Right lobe of liver (tissue), 4 donors: ENCODE data around the gene PDYN.

Experiments
- POLR2A ChIP-seq: fragments of 450-650 bp; IDR thresholded peaks from one replicate; pipeline ENCODE4 v1.6.1; 2017; ENCODE audit warnings: antibody characterized with exemption, mild to moderate bottlenecking
- TF ChIP-seq, protein P1 (sequence below), 4 donors: fragments of 200-600 bp in 3 of 4; fragments of 450-650 bp in 1 of 4; IDR thresholded peaks; one replicate each; pipeline versions ENCODE4 v1.5.1 to v1.8.0; 2016 to 2022; ENCODE audit warnings: antibody characterized with exemption in 4 of 4, mild to moderate bottlenecking in 2 of 4
- donor health status: DM: no; HTN: no; CAD: no.
- donor health status: DM: no; HTN: no; CAD: no.
- donor health status: DM: no; HTN: yes; CAD: no.

DNA sequence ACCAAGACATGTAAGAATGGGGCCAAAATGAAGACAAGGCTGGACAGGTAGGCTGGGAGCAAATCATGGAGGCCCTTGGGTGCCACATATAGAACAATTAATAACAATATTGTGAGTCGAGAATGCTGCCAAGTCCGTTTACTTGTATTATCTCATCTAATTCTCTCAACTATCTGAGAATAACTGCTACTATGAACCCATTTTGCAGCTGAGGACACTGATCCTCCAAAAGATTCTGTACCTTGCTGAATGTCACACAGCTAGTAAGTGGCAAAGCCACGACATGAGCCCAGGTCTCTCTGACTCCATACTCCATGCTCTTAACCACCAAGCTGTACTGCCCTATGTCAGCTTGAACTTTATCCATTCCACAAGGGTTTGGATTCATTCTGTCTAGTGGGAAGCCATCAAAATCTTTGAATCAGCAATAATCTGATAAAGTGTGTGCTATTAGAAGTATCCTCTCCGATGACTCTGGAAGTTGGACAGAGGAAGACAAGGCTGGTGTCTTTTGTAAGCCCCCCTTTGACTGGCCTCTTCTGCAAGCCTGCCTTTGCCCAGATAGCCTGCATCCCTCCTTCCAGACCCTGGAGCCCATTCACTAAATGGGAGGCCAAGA, 43.5 kb upstream of the PDYN start:
- no peak for TF ChIP-seq POLR2A
- TF ChIP-seq, protein P1, sequence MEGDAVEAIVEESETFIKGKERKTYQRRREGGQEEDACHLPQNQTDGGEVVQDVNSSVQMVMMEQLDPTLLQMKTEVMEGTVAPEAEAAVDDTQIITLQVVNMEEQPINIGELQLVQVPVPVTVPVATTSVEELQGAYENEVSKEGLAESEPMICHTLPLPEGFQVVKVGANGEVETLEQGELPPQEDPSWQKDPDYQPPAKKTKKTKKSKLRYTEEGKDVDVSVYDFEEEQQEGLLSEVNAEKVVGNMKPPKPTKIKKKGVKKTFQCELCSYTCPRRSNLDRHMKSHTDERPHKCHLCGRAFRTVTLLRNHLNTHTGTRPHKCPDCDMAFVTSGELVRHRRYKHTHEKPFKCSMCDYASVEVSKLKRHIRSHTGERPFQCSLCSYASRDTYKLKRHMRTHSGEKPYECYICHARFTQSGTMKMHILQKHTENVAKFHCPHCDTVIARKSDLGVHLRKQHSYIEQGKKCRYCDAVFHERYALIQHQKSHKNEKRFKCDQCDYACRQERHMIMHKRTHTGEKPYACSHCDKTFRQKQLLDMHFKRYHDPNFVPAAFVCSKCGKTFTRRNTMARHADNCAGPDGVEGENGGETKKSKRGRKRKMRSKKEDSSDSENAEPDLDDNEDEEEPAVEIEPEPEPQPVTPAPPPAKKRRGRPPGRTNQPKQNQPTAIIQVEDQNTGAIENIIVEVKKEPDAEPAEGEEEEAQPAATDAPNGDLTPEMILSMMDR (IDR thresholded peaks at IDR 0.05), result no peak
